NB4 (cell line): ENCODE measurements around the gene BMPR1B.

Experiments used
- CTCF ChIP-seq: IDR thresholded peaks from one replicate; pipeline ENCODE4 v1.5.1; 2012; ENCODE audit warnings: low read depth, low read length
- MAX ChIP-seq: IDR thresholded peaks from 2 replicates; pipeline ENCODE4 v1.6.1; 2011; ENCODE audit warnings: low read depth, low read length
- POLR2A ChIP-seq: IDR thresholded peaks from 2 replicates; pipeline ENCODE4 v1.6.1; 2011; ENCODE audit warnings: mild to moderate bottlenecking; ENCODE audit not compliant: insufficient read length; ENCODE audit errors: extremely low read depth

- TF ChIP-seq CTCF (no peak), MAX (no peak), POLR2A (no peak)
These were observed 176.4 kb downstream of the BMPR1B start for GRCh38 chr4:94934201-94934600.
